H9 (cell line): ENCODE results near the gene AXIN2. TPM values are rescaled to one million over a fixed set of nuclear protein-coding genes. Genes with fewer than 3 reads are reported as not detected.
A peak's percentile ranks its signal among the peaks of the same experiment; 100 is the strongest.

ENCODE experiments used
- DNase-seq: peaks from one replicate; pipeline ENCODE4 v3.0.0-alpha.2; 2017
- H2AFZ ChIP-seq: one replicate; pipeline ENCODE4 v1.6.1; 2013; ENCODE audit warnings: mild to moderate bottlenecking, low read length, control low read depth, moderate library complexity
- H2AK5ac ChIP-seq: 2 replicates; pipeline ENCODE4 v1.6.1; 2013; ENCODE audit warnings: low read length, control low read depth, mixed read lengths; ENCODE audit not compliant: insufficient read length
- H2BK120ac ChIP-seq: one replicate; pipeline ENCODE4 v1.6.1; 2013; ENCODE audit warnings: low read depth, mild to moderate bottlenecking, low read length, control low read depth, inconsistent platforms; ENCODE audit not compliant: poor library complexity, severe bottlenecking
- H2BK12ac ChIP-seq: 2 replicates; pipeline ENCODE4 v1.6.1; 2013; ENCODE audit warnings: low read length, control low read depth, mixed read lengths, low read depth; ENCODE audit not compliant: insufficient read length
- H2BK15ac ChIP-seq: 2 replicates; pipeline ENCODE4 v1.6.1; 2013; ENCODE audit warnings: low read depth, low read length, control low read depth
- H2BK20ac ChIP-seq: one replicate; pipeline ENCODE4 v1.6.1; 2013; ENCODE audit warnings: low read depth, mild to moderate bottlenecking, low read length, control low read depth, inconsistent platforms; ENCODE audit not compliant: poor library complexity, severe bottlenecking
- H2BK5ac ChIP-seq: 2 replicates; pipeline ENCODE4 v1.6.1; 2013; ENCODE audit warnings: low read length, control low read depth, mixed read lengths; ENCODE audit not compliant: insufficient read length
- H3K14ac ChIP-seq: 2 replicates; pipeline ENCODE4 v1.6.1; 2013; ENCODE audit warnings: low read length, control low read depth; ENCODE audit not compliant: insufficient read depth
- H3K18ac ChIP-seq: 2 replicates; pipeline ENCODE4 v1.6.1; 2013; ENCODE audit warnings: low read depth, mild to moderate bottlenecking, mixed read lengths, low read length, control low read depth; ENCODE audit not compliant: insufficient read length
- H3K23ac ChIP-seq: 2 replicates; pipeline ENCODE4 v1.6.1; 2013; ENCODE audit warnings: low read length, control low read depth, mixed read lengths, low read depth; ENCODE audit not compliant: insufficient read length
- H3K23me2 ChIP-seq: 2 replicates; pipeline ENCODE4 v1.6.1; 2013; ENCODE audit warnings: low read depth, mild to moderate bottlenecking, mixed read lengths, low read length, control low read depth; ENCODE audit not compliant: insufficient read length, poor library complexity, severe bottlenecking
- H3K27ac ChIP-seq: 2 replicates; pipeline ENCODE4 v1.5.1; 2013; ENCODE audit warnings: low read length, control low read depth, mixed read lengths, low read depth; ENCODE audit not compliant: insufficient read length
- H3K27me3 ChIP-seq: 2 replicates; pipeline ENCODE4 v1.6.1; 2013; ENCODE audit warnings: low read length, control low read depth, inconsistent platforms; ENCODE audit not compliant: insufficient read depth
- H3K4ac ChIP-seq: 2 replicates; pipeline ENCODE4 v1.6.1; 2013; ENCODE audit warnings: low read depth, mild to moderate bottlenecking, control low read depth, inconsistent platforms, low read length, moderate library complexity
- H3K4me1 ChIP-seq: 2 replicates; pipeline ENCODE4 v1.6.1; 2013; ENCODE audit warnings: low read length, control low read depth, inconsistent platforms; ENCODE audit not compliant: insufficient read depth
- H3K4me2 ChIP-seq: 2 replicates; pipeline ENCODE4 v1.6.1; 2013; ENCODE audit warnings: low read length, control low read depth, mixed read lengths; ENCODE audit not compliant: insufficient read length, insufficient read depth
- H3K56ac ChIP-seq: 2 replicates; pipeline ENCODE4 v1.6.1; 2013; ENCODE audit warnings: low read depth, mild to moderate bottlenecking, mixed read lengths, low read length, control low read depth; ENCODE audit not compliant: insufficient read length
- H3K79me1 ChIP-seq: 2 replicates; pipeline ENCODE4 v1.6.1; 2013; ENCODE audit warnings: low read depth, mild to moderate bottlenecking, moderate library complexity, low read length, control low read depth, inconsistent platforms; ENCODE audit not compliant: insufficient read depth, poor library complexity, severe bottlenecking
- H3K79me2 ChIP-seq: 2 replicates; pipeline ENCODE4 v1.6.1; 2013; ENCODE audit warnings: low read length, control low read depth, inconsistent platforms; ENCODE audit not compliant: insufficient read depth
- H3K9ac ChIP-seq: 2 replicates; pipeline ENCODE4 v1.6.1; 2013; ENCODE audit warnings: low read length, control low read depth, mixed read lengths; ENCODE audit not compliant: insufficient read length; ENCODE audit errors: extremely low read depth
- H3K9me3 ChIP-seq: one replicate; pipeline ENCODE4 v1.6.1; 2013; ENCODE audit warnings: low read depth, low read length, inconsistent platforms; ENCODE audit not compliant: control insufficient read depth
- H3T11ph ChIP-seq: one replicate; pipeline ENCODE4 v1.6.1; 2013; ENCODE audit warnings: mild to moderate bottlenecking, low read length, control low read depth, inconsistent platforms
- H4K20me1 ChIP-seq: one replicate; pipeline ENCODE4 v1.6.1; 2013; ENCODE audit not compliant: control insufficient read depth, insufficient read length, insufficient read depth
- H4K5ac ChIP-seq: 2 replicates; pipeline ENCODE4 v1.6.1; 2013; ENCODE audit warnings: low read depth, mild to moderate bottlenecking, mixed read lengths, low read length, control low read depth; ENCODE audit not compliant: insufficient read length
- H4K8ac ChIP-seq: replicated peaks from 2 replicates; pipeline ENCODE4 v1.6.1; 2013; ENCODE audit warnings: low read length, control low read depth, mixed read lengths, low read depth; ENCODE audit not compliant: insufficient read length
- H4K91ac ChIP-seq: 2 replicates; pipeline ENCODE4 v1.6.1; 2013; ENCODE audit warnings: low read depth, mild to moderate bottlenecking, moderate library complexity, mixed read lengths, low read length, control low read depth; ENCODE audit not compliant: insufficient read length
- H3K27ac Mint-ChIP-seq, 3 experiments: 2 replicates in 2 of 3; 3 replicates in 1 of 3; pipeline ENCODE4 v1.8.0; 2020 to 2021; ENCODE audit warnings: mixed read lengths in 3 of 3, mild to moderate bottlenecking in 1 of 3, moderate library complexity in 1 of 3
- H3K27me3 Mint-ChIP-seq: 2 replicates; pipeline ENCODE4 v1.8.0; 2021; ENCODE audit warnings: low read depth, mild to moderate bottlenecking, moderate library complexity, mixed read lengths
- H3K36me3 Mint-ChIP-seq, 3 experiments: 2 replicates in 2 of 3; 3 replicates in 1 of 3; pipeline ENCODE4 v1.8.0; 2020 to 2021; ENCODE audit warnings: low read depth in 3 of 3, mixed read lengths in 3 of 3; ENCODE audit not compliant: insufficient read depth in 1 of 3
- H3K4me1 Mint-ChIP-seq, 2 experiments: 2 replicates each; pipeline ENCODE4 v1.8.0; 2020; ENCODE audit warnings: mixed read lengths in 2 of 2
- H3K4me3 Mint-ChIP-seq, 2 experiments: 2 replicates in 1 of 2; 3 replicates in 1 of 2; pipeline ENCODE4 v1.8.0; 2020 to 2021; ENCODE audit warnings: mild to moderate bottlenecking in 2 of 2, mixed read lengths in 2 of 2, moderate library complexity in 1 of 2
- H3K9me3 Mint-ChIP-seq, 2 experiments: 2 replicates in 1 of 2; 3 replicates in 1 of 2; pipeline ENCODE4 v1.8.0; 2020; ENCODE audit warnings: mild to moderate bottlenecking in 2 of 2, mixed read lengths in 2 of 2, moderate library complexity in 1 of 2
- WGBS: extraction: QIAGEN DNeasy Blood & Tissue Kit; methylation state at CpG from one replicate; pipeline ENCODE4 v1.1.7; 2013; ENCODE audit warnings: missing lambda C conversion rate, low lambda C conversion rate, mixed read lengths; ENCODE audit not compliant: insufficient read length; ENCODE audit errors: extremely low coverage; 5-methylcytosine and 5-hydroxymethylcytosine counted together
- total RNA-seq: library from RNA; stranded (reverse); gene quantifications from 2 replicates; pipeline ENCODE4 v1.2.1, GENCODE V29; 2021
- TF ChIP-seq, protein P1 (sequence below): fragments of 200-600 bp; sonication (generic); conservative IDR thresholded peaks from 3 replicates; pipeline ENCODE4 v1.8.0; 2021; ENCODE audit warnings: antibody characterized with exemption, mild to moderate bottlenecking

AXIN2 gene
- total RNA-seq, 1 experiment from 2014 or later: 35.0 TPM

DNA sequence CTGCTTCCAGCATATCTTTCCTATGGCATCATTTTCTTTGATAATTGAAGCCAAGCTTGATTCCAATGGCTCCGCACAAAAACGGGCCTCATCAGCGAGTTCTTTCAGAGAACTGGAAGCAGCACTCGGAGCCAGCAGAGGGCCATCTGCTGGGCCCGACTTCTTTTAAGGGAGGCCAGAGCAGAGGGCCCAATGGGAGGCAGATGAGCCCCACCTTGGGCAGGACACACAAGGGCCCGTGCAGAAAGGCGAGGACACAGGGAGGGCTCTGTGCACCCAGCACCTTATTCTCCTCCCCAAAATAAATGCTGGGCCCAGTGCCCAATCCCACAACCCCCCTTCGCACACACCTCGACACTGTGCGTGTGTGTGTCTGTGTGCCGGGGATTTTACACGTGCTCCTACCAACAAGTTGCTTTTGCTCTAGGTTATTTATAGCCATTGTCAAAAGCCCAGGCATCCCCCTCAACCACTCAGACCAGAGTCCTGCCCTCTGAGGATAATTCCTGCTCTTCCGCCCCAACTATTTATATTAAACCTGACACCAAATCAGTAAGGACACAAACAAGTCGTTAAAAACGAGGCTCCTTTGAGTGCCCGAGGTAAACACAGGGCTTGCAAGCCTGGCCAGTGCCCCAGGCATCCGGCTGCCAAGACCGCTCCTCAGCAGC, 6.8 kb downstream of the AXIN2 start:
- H4K20me1 ChIP-seq: no peaks in the 10 kb centered on the region
- H3K4me1 ChIP-seq: peaks cover 14% of the 10 kb centered on the region; the same call in 1 of the 2 replicates
- no peak overlapping the region for H4K5ac ChIP-seq
- peaks cover 21% of the 10 kb centered on the region for H3K23me2 ChIP-seq
- no peak for DNase-seq
- H2BK120ac ChIP-seq: no peak overlapping the region
- H3K23ac ChIP-seq: no peak overlapping the region
- Mint-ChIP-seq H3K4me3 (peak overlapping the region in 1 of 2 experiments; percentile 31; a peak in 1 of 5 replicates), H3K4me1 (peaks cover 30 to 31% of the 10 kb centered on the region in 2 experiments), H3K27me3 (no peaks in the 10 kb centered on the region; the same call in 1 of the 2 replicates), H3K36me3 (peaks cover 12 to 30% (median 19%) of the 10 kb centered on the region in 3 experiments; a peak in 6 of 7 replicates), H3K27ac (peak overlapping the region; percentile 11 to 38 (median 31); a peak in 2 of 7 replicates), H3K9me3 (no peaks in the 10 kb centered on the region)
- H3K79me2 ChIP-seq: peaks cover 42% of the 10 kb centered on the region; the same call in 1 of the 2 replicates
- H4K91ac ChIP-seq: no peak overlapping the region
- WGBS: no CpG with 5 or more reads among the region's 18 CpGs
- H3K14ac ChIP-seq: no peak overlapping the region
- H3K79me1 ChIP-seq: peaks cover 35% of the 10 kb centered on the region
- no peak overlapping the region for H4K8ac ChIP-seq
- H3T11ph ChIP-seq: no peak overlapping the region
- H3K9ac ChIP-seq: no peak overlapping the region
- TF ChIP-seq, protein P1, sequence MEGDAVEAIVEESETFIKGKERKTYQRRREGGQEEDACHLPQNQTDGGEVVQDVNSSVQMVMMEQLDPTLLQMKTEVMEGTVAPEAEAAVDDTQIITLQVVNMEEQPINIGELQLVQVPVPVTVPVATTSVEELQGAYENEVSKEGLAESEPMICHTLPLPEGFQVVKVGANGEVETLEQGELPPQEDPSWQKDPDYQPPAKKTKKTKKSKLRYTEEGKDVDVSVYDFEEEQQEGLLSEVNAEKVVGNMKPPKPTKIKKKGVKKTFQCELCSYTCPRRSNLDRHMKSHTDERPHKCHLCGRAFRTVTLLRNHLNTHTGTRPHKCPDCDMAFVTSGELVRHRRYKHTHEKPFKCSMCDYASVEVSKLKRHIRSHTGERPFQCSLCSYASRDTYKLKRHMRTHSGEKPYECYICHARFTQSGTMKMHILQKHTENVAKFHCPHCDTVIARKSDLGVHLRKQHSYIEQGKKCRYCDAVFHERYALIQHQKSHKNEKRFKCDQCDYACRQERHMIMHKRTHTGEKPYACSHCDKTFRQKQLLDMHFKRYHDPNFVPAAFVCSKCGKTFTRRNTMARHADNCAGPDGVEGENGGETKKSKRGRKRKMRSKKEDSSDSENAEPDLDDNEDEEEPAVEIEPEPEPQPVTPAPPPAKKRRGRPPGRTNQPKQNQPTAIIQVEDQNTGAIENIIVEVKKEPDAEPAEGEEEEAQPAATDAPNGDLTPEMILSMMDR: peak; percentile 22; the same call in 1 of the 3 replicates
- H3K18ac ChIP-seq: no peak overlapping the region
- no peak overlapping the region for H3K4ac ChIP-seq
- no peak overlapping the region for H3K56ac ChIP-seq
- no peak overlapping the region for H2BK5ac ChIP-seq
- no peaks in the 10 kb centered on the region; the same call in 1 of the 2 replicates for H3K27me3 ChIP-seq
- H2BK15ac ChIP-seq: no peak overlapping the region
- no peak overlapping the region for H2AK5ac ChIP-seq
- H2AFZ ChIP-seq: no peak overlapping the region
- no peak overlapping the region for H3K4me2 ChIP-seq
- no peak overlapping the region for H2BK20ac ChIP-seq
- no peaks in the 10 kb centered on the region for H3K9me3 ChIP-seq
- H3K27ac ChIP-seq: no peak overlapping the region
- no peak overlapping the region for H2BK12ac ChIP-seq
